Naive thymus-derived CD4-positive, alpha-beta T cell (primary cell): ENCODE measurements around the gene CCDC142. TPM values are rescaled to one million over a fixed set of nuclear protein-coding genes. Genes with fewer than 3 reads are reported as not detected.
A peak's percentile ranks its signal among the peaks of the same experiment; 100 is the strongest.
"Not testable (repeated sequence)": the region's sequence is repeated elsewhere in the genome, so short reads cannot be mapped to it uniquely, and the experiment has no call there.

Source experiments
- ATAC-seq: fragments of 150-1000 bp; cut with Tn5 transposase; 2 replicates; pipeline ENCODE4 v1.10.0; 2021; ENCODE audit warnings: mild to moderate bottlenecking, moderate library complexity
- CTCF ChIA-PET: fragments of 350-600 bp; sonication (Branson Sonifier 250); formaldehyde crosslinking; loops from one replicate; lab custom pipeline; 2021; ENCODE audit warnings: antibody characterized with exemption; lab: Charles Lee
- POLR2A ChIA-PET: fragments of 350-600 bp; sonication (Branson Sonifier 250); formaldehyde crosslinking; loops from one replicate; lab custom pipeline; 2021; ENCODE audit warnings: antibody characterized with exemption, inconsistent platforms; lab: Charles Lee
- DNase-seq, 9 donors: peaks; one replicate each; pipeline versions ENCODE4 v3.0.0 to v3.0.0-alpha.2; 2020 to 2022; ENCODE audit warnings: mixed read lengths in 1 of 9
- H3K27ac ChIP-seq: one replicate; pipeline ENCODE4 v1.7.0; 2013; ENCODE audit warnings: mild to moderate bottlenecking, low read depth, low read length, moderate library complexity
- H3K27me3 ChIP-seq, 2 donors: one replicate each; pipeline ENCODE4 v1.7.0; 2013; ENCODE audit warnings: low read length in 2 of 2, mild to moderate bottlenecking in 2 of 2, moderate library complexity in 2 of 2; ENCODE audit not compliant: control insufficient read depth in 2 of 2, insufficient read depth in 2 of 2
- H3K36me3 ChIP-seq, 3 experiments: 1 replicate in 2 of 3; 2 replicates in 1 of 3; pipeline ENCODE4 v1.7.0; 2013; ENCODE audit warnings: low read length in 3 of 3, mild to moderate bottlenecking in 3 of 3, moderate library complexity in 1 of 3; ENCODE audit not compliant: insufficient read depth in 3 of 3, control insufficient read depth in 2 of 3
- H3K4me1 ChIP-seq, 2 donors: one replicate each; pipeline ENCODE4 v1.7.0; 2013; ENCODE audit warnings: low read length in 2 of 2, mild to moderate bottlenecking in 2 of 2, moderate library complexity in 1 of 2; ENCODE audit not compliant: control insufficient read depth in 2 of 2, insufficient read depth in 2 of 2
- H3K4me3 ChIP-seq: 2 replicates; pipeline ENCODE4 v1.7.0; 2013; ENCODE audit warnings: mild to moderate bottlenecking, low read length
- H3K9me3 ChIP-seq, 3 experiments: 1 replicate in 2 of 3; 2 replicates in 1 of 3; pipeline ENCODE4 v1.7.0; 2013; ENCODE audit warnings: low read length in 3 of 3; ENCODE audit not compliant: control insufficient read depth in 2 of 3
- H3K27ac Mint-ChIP-seq, 9 donors: one replicate each; pipeline ENCODE4 v1.8.0; 2020 to 2022; ENCODE audit warnings: mixed read lengths in 9 of 9, mild to moderate bottlenecking in 8 of 9, moderate library complexity in 5 of 9, inconsistent platforms in 2 of 9
- H3K27me3 Mint-ChIP-seq, 5 donors: one replicate each; pipeline ENCODE4 v1.8.0; 2021 to 2022; ENCODE audit warnings: mixed read lengths in 5 of 5, mild to moderate bottlenecking in 1 of 5
- H3K36me3 Mint-ChIP-seq, 5 donors: one replicate each; pipeline ENCODE4 v1.8.0; 2020 to 2022; ENCODE audit warnings: mixed read lengths in 5 of 5, mild to moderate bottlenecking in 3 of 5, inconsistent platforms in 1 of 5
- H3K4me1 Mint-ChIP-seq, 7 donors: one replicate each; pipeline ENCODE4 v1.8.0; 2020 to 2022; ENCODE audit warnings: mixed read lengths in 7 of 7, mild to moderate bottlenecking in 3 of 7, inconsistent platforms in 1 of 7
- H3K4me3 Mint-ChIP-seq, 10 donors: one replicate each; pipeline ENCODE4 v1.8.0; 2020 to 2022; ENCODE audit warnings: mild to moderate bottlenecking in 10 of 10, mixed read lengths in 10 of 10, moderate library complexity in 6 of 10, inconsistent platforms in 2 of 10
- H3K9me3 Mint-ChIP-seq, 11 donors: one replicate each; pipeline ENCODE4 v1.8.0; 2020 to 2022; ENCODE audit warnings: mixed read lengths in 11 of 11, mild to moderate bottlenecking in 4 of 11, inconsistent platforms in 1 of 11, moderate library complexity in 1 of 11
- intact Hi-C, 2 donors: fragments of 100-400 bp; cut with micrococcal nuclease; formaldehyde crosslinking; loops; one replicate each; pipeline ENCODE4 v1.15.1; 2023
- polyA plus RNA-seq, 2 donors: library from polyadenylated mRNA; unstranded; fragments of 300-500 nt; fragmentation: Illumina TruSeq; gene quantifications; one replicate each; pipeline ENCODE4 v1.2.3, GENCODE V29; 2021
- total RNA-seq, 6 experiments: library from RNA in 5 of 6; stranded (reverse) in 5 of 6; gene quantifications; 1 replicate in 5 of 6; 2 replicates in 1 of 6; pipeline ENCODE4 v1.2.3 and lab custom pipeline; 2021 to 2026

Gene CCDC142
- total and polyA plus RNA-seq, 7 experiments from 2014 or later: 13.1 to 75.2 (median 27.4) TPM

- H3K4me3 Mint-ChIP-seq: peak overlapping the region; percentile 59 to 86 (median 78)
- H3K27me3 Mint-ChIP-seq: peaks cover 19 to 62% (median 30%) of the 10 kb centered on the region in 5 donors
Measured at GRCh38 chr2:74442483-74443297, 40.1 kb downstream of the CCDC142 start.

GRCh38 chr2:74441690-74442482 lies 40.9 kb downstream of the CCDC142 start, which contains the start of gene RTKN:
TSS of gene RTKN (minus strand) at chr2:74441937. CDS start at chr2:74441816, 121 bp downstream.
- intact Hi-C loops: loop anchor here (1.0 to 2.0 kb wide), 3 partner anchors 10 to 19 kb away; partner anchors contain the start of gene INO80B (in 1 of the 2)
- ChIA-PET POLR2A (no interaction called here), CTCF (no interaction called here)
- peak within 1 kb of the TSS; percentile 59 to 86 (median 78) for H3K4me3 Mint-ChIP-seq
- peaks cover 19 to 62% (median 30%) of the 10 kb centered on the region in 5 donors for H3K27me3 Mint-ChIP-seq
- peaks cover 0 to 1% (median 0%) of the 10 kb centered on the region in 11 donors for H3K9me3 Mint-ChIP-seq
- peak within 1 kb of the TSS in 2 of 9 donors; percentile 51 to 72 for H3K27ac Mint-ChIP-seq
- H3K9me3 ChIP-seq: no peaks in the 10 kb centered on the region
- peaks cover 0 to 3% (median 0%) of the 10 kb centered on the region in 5 donors for H3K36me3 Mint-ChIP-seq
- H3K4me3 ChIP-seq: peak within 1 kb of the TSS; percentile 30
- peaks cover 0 to 8% of the 10 kb centered on the region in 2 donors for H3K4me1 ChIP-seq
- peak in 2 of 9 donors; percentile 27 to 38 for DNase-seq
- no peak within 1 kb of the TSS for H3K27ac ChIP-seq
- H3K4me1 Mint-ChIP-seq: peaks cover 0 to 20% (median 12%) of the 10 kb centered on the region in 7 donors
- H3K36me3 ChIP-seq: no peaks in the 10 kb centered on the region
- ATAC-seq: peak; percentile 39
- peaks cover 0 to 13% of the 10 kb centered on the region in 2 donors for H3K27me3 ChIP-seq

More at GRCh38 chr2:74442483-74443297, 40.1 kb downstream of the CCDC142 start:
- H3K4me3 ChIP-seq, H3K9me3 Mint-ChIP-seq, H3K36me3 ChIP-seq, H3K4me1 ChIP-seq, H3K9me3 ChIP-seq, DNase-seq, ATAC-seq, POLR2A ChIA-PET, H3K27ac ChIP-seq, H3K36me3 Mint-ChIP-seq: not testable (repeated sequence)
- H3K27me3 ChIP-seq: peaks cover 0 to 13% of the 10 kb centered on the region in 2 donors
- CTCF ChIA-PET: interaction anchor here (0.7 kb wide), 2 partner anchors 193 to 1118 kb away, joined by 3 to 5 read pairs; no protein-coding TSS in a partner anchor
- Mint-ChIP-seq H3K4me1 (peaks cover 0 to 20% (median 12%) of the 10 kb centered on the region in 7 donors), H3K27ac (peak overlapping the region in 2 of 9 donors; percentile 51 to 72)
- intact Hi-C loops: loop anchor here in 1 of 2 donors (1.0 kb wide), 1 partner anchor 10 kb away; no protein-coding TSS in a partner anchor

GRCh38 chr2:74441170-74441689 lies 41.6 kb downstream of the CCDC142 start:
- peak overlapping the region in 8 of 10 donors; percentile 27 to 83 (median 66) for H3K4me3 Mint-ChIP-seq
- POLR2A ChIA-PET: no interaction called here
- H3K4me1 Mint-ChIP-seq: peaks cover 0 to 20% (median 12%) of the 10 kb centered on the region in 7 donors
- H3K36me3 ChIP-seq: no peaks in the 10 kb centered on the region
- intact Hi-C loops: loop anchor here (2.0 kb wide), 2 partner anchors 14 to 18 kb away; partner anchors contain the start of gene INO80B (in 1 of the 2)
- H3K4me3 ChIP-seq: peak overlapping the region; percentile 30
- no peak overlapping the region for H3K27ac ChIP-seq
- H3K27me3 Mint-ChIP-seq: peaks cover 19 to 59% (median 30%) of the 10 kb centered on the region in 5 donors
- peaks cover 0 to 13% of the 10 kb centered on the region in 2 donors for H3K27me3 ChIP-seq
- peaks cover 0 to 8% of the 10 kb centered on the region in 2 donors for H3K4me1 ChIP-seq
- no peaks in the 10 kb centered on the region for H3K9me3 ChIP-seq
- no peak overlapping the region for H3K27ac Mint-ChIP-seq
- ATAC-seq: peak; percentile 44
- H3K36me3 Mint-ChIP-seq: peaks cover 0 to 3% (median 0%) of the 10 kb centered on the region in 5 donors
- peaks cover 0 to 1% (median 0%) of the 10 kb centered on the region in 11 donors for H3K9me3 Mint-ChIP-seq
- CTCF ChIA-PET: no interaction called here
- DNase-seq: no peak

DNA sequence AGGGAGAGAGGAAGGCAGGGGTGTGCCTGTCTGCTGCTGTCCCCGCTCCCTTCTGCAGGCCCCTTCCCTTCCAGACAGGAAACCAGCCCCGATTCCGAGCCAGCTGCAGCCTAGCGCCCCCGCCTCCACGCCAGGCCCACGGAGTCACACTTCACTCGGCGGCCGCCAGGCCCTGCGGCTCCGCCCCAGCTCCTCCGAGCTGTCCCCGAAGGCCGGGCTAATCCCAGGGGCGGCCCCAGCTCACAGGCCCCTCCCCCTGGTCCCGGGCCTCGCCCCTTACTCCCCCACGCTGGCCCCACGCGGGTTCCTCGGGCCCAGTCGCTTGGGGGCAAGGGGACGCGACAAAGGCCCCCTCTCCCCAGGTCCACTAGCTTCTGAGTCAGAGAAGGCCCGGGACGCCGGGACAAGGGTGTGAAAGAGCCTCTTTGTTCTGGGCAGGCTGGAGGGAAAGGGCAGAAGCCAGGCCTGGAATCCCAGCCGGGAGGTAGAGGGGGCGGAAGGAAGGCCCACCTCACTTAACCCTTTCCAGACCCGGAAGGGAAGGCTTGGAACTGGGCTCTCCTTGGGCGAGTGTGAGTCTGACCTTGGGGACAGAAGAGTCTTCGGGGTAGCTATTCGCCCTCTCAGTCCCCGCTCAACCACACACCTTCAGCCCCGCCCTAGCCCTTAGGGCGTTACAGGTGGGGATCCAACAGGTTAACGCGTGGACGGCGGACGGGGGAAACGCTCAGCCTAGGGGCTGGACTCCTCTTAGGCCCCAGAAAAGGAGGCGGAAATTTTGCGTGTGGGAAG lies 42.2 kb downstream of the CCDC142 start:
- Histone ChIP-seq H3K9me3 (no peaks in the 10 kb centered on the region), H3K36me3 (no peaks in the 10 kb centered on the region), H3K4me3 (no peak overlapping the region), H3K27me3 (peaks cover 0 to 13% of the 10 kb centered on the region in 2 donors), H3K27ac (no peak overlapping the region), H3K4me1 (peaks cover 0 to 8% of the 10 kb centered on the region in 2 donors)
- Mint-ChIP-seq H3K4me1 (peaks cover 0 to 20% (median 12%) of the 10 kb centered on the region in 7 donors), H3K27ac (no peak overlapping the region), H3K9me3 (peaks cover 0 to 1% (median 0%) of the 10 kb centered on the region in 11 donors), H3K27me3 (peaks cover 19 to 61% (median 30%) of the 10 kb centered on the region in 5 donors), H3K36me3 (peaks cover 0 to 3% (median 0%) of the 10 kb centered on the region in 5 donors), H3K4me3 (peak overlapping the region; percentile 34 to 83 (median 67))
- ChIA-PET CTCF (no interaction called here), POLR2A (no interaction called here)
- intact Hi-C loops: loop anchor here (2.0 kb wide), 2 partner anchors 14 to 18 kb away; partner anchors contain the start of gene INO80B (in 1 of the 2)
- ATAC-seq (peak; percentile 84), DNase-seq (peak in 1 of 9 donors; percentile 61)

GRCh38 chr2:74439803-74440377 lies 42.9 kb downstream of the CCDC142 start:
- H3K36me3 ChIP-seq: no peaks in the 10 kb centered on the region
- POLR2A ChIA-PET: no interaction called here
- peaks cover 0 to 13% of the 10 kb centered on the region in 2 donors for H3K27me3 ChIP-seq
- DNase-seq (no peak), ATAC-seq (no peak)
- Mint-ChIP-seq H3K36me3 (peaks cover 0 to 3% (median 0%) of the 10 kb centered on the region in 5 donors), H3K27ac (no peak overlapping the region), H3K4me3 (peak overlapping the region in 8 of 10 donors; percentile 34 to 83 (median 64)), H3K27me3 (peaks cover 19 to 57% (median 29%) of the 10 kb centered on the region in 5 donors), H3K9me3 (peaks cover 0 to 1% (median 0%) of the 10 kb centered on the region in 11 donors), H3K4me1 (peaks cover 0 to 20% (median 12%) of the 10 kb centered on the region in 7 donors)
- no peak overlapping the region for H3K27ac ChIP-seq
- peaks cover 0 to 8% of the 10 kb centered on the region in 2 donors for H3K4me1 ChIP-seq
- intact Hi-C loops: loop anchor here (2.0 kb wide), 2 partner anchors 15 to 17 kb away; partner anchors contain the start of gene INO80B (in 1 of the 2)
- no peaks in the 10 kb centered on the region for H3K9me3 ChIP-seq
- CTCF ChIA-PET: no interaction called here
- H3K4me3 ChIP-seq: no peak overlapping the region
